ENCODE results near the gene HHAT. TPM values are rescaled to one million over a fixed set of nuclear protein-coding genes. Genes with fewer than 3 reads are reported as not detected.
A peak's percentile ranks its signal among the peaks of the same experiment; 100 is the strongest.

Gene HHAT
- total RNA-seq, 1 donor from 2014 or later, result 11.4 TPM

DNA sequence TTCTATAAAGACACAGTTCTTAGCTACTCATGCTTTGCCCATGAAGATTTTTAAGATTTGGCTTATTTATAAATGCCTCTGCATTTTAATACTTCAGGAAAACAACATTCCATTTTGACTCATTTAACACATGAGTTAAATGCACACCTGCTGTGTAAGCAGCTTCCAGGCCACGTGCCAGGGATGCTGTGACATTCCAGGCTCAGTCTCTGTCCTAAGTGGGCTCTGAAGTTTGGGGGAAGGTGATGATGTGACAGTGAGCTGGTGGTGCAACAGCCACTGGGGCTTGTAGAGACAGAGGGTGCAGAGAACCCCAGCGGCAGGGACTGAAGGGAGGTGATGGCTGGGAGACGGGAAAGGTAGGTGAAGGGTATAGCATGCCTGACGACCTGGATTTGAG, 40.7 kb downstream of the HHAT start:
- DNase-seq (ENCODE audit: low read depth) (no peak), FAIRE-seq (no peak)
- no peak overlapping the region for H3K4me3 Mint-ChIP-seq (ENCODE audit: unreplicated experiment)
- Histone ChIP-seq H3K27me3 (ENCODE audit: insufficient read depth, low read length) (peaks cover 4% of the 10 kb centered on the region), H3K9me3 (ENCODE audit: insufficient read depth, low read depth, low read length) (no peaks in the 10 kb centered on the region), H3K4me2 (ENCODE audit: low read length) (no peak overlapping the region), H3K79me2 (ENCODE audit: insufficient read depth, low read length) (no peaks in the 10 kb centered on the region), H3K4me3 (ENCODE audit: insufficient read depth, low read depth, low read length) (no peak overlapping the region), H3K9ac (ENCODE audit: low read length) (no peak overlapping the region), H3K27ac (ENCODE audit: low read depth, low read length) (no peak overlapping the region), H2AFZ (ENCODE audit: low read depth, low read length) (no peak overlapping the region), H4K20me1 (ENCODE audit: insufficient read depth, low read length) (no peaks in the 10 kb centered on the region), H3K4me1 (ENCODE audit: insufficient read depth, low read length) (peaks cover 5% of the 10 kb centered on the region), H3K36me3 (ENCODE audit: insufficient read depth, low read length) (no peaks in the 10 kb centered on the region)
- no peaks in the 10 kb centered on the region for H3K36me3 Mint-ChIP-seq (ENCODE audit: low read depth, unreplicated experiment)
- H3K27me3 Mint-ChIP-seq (ENCODE audit: low read depth, unreplicated experiment), result no peaks in the 10 kb centered on the region
- H3K9me3 Mint-ChIP-seq (ENCODE audit: unreplicated experiment), result no peaks in the 10 kb centered on the region
- TF ChIP-seq EZH2 (IDR thresholded peaks at IDR 0.05; ENCODE audit: insufficient read depth, low read length), result no peak
- no peak overlapping the region for H3K27ac Mint-ChIP-seq (ENCODE audit: unreplicated experiment)
- H3K4me1 Mint-ChIP-seq (ENCODE audit: low read depth, unreplicated experiment), result peaks cover 12% of the 10 kb centered on the region

DNA sequence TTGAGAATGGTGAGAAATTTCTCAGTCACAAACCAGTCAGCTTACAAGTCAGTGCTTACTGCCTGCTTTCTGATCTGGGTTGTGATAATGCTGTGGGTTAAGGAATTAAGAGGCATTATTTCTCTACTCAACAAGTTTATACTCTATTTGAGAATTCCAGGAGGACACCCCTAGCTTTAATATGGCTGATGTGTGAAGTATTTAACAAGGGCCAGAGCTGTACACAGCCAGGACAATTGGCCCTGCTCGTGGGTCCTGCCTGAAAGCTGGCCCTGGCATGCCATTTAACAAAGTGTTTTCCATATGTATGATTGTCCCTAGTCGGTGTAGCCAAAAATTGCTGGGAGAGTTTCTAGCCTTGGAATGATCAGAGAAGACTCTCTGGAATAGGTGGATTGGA, 43.2 kb downstream of the HHAT start:
- H3K9ac ChIP-seq (ENCODE audit: low read length), result no peak overlapping the region
- H3K4me1 ChIP-seq (ENCODE audit: insufficient read depth, low read length), result peaks cover 15% of the 10 kb centered on the region
- H3K27me3 Mint-ChIP-seq (ENCODE audit: low read depth, unreplicated experiment), result no peaks in the 10 kb centered on the region
- no peak overlapping the region for H3K27ac Mint-ChIP-seq (ENCODE audit: unreplicated experiment)
- H3K27me3 ChIP-seq (ENCODE audit: insufficient read depth, low read length), result peaks cover under 1% of the 10 kb centered on the region
- H3K4me3 ChIP-seq (ENCODE audit: insufficient read depth, low read depth, low read length), result no peak overlapping the region
- no peaks in the 10 kb centered on the region for H3K9me3 ChIP-seq (ENCODE audit: insufficient read depth, low read depth, low read length)
- TF ChIP-seq EZH2 (IDR thresholded peaks at IDR 0.05; ENCODE audit: insufficient read depth, low read length), result no peak
- TF ChIP-seq, protein P1, sequence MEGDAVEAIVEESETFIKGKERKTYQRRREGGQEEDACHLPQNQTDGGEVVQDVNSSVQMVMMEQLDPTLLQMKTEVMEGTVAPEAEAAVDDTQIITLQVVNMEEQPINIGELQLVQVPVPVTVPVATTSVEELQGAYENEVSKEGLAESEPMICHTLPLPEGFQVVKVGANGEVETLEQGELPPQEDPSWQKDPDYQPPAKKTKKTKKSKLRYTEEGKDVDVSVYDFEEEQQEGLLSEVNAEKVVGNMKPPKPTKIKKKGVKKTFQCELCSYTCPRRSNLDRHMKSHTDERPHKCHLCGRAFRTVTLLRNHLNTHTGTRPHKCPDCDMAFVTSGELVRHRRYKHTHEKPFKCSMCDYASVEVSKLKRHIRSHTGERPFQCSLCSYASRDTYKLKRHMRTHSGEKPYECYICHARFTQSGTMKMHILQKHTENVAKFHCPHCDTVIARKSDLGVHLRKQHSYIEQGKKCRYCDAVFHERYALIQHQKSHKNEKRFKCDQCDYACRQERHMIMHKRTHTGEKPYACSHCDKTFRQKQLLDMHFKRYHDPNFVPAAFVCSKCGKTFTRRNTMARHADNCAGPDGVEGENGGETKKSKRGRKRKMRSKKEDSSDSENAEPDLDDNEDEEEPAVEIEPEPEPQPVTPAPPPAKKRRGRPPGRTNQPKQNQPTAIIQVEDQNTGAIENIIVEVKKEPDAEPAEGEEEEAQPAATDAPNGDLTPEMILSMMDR (IDR thresholded peaks at IDR 0.05; ENCODE audit: insufficient read depth, low read depth, low read length), result no peak
- no peaks in the 10 kb centered on the region for H3K36me3 Mint-ChIP-seq (ENCODE audit: low read depth, unreplicated experiment)
- H3K9me3 Mint-ChIP-seq (ENCODE audit: unreplicated experiment), result no peaks in the 10 kb centered on the region
- H4K20me1 ChIP-seq (ENCODE audit: insufficient read depth, low read length), result no peaks in the 10 kb centered on the region
- no peak overlapping the region for H3K4me3 Mint-ChIP-seq (ENCODE audit: unreplicated experiment)
- no peak overlapping the region for H3K4me2 ChIP-seq (ENCODE audit: low read length)
- H3K36me3 ChIP-seq (ENCODE audit: insufficient read depth, low read length), result no peaks in the 10 kb centered on the region
- H3K4me1 Mint-ChIP-seq (ENCODE audit: low read depth, unreplicated experiment), result peaks cover 12% of the 10 kb centered on the region
- no peak for FAIRE-seq
- no peak for DNase-seq (ENCODE audit: low read depth)
- no peak overlapping the region for H3K27ac ChIP-seq (ENCODE audit: low read depth, low read length)
- H3K79me2 ChIP-seq (ENCODE audit: insufficient read depth, low read length), result no peaks in the 10 kb centered on the region
- no peak overlapping the region for H2AFZ ChIP-seq (ENCODE audit: low read depth, low read length)

DNA sequence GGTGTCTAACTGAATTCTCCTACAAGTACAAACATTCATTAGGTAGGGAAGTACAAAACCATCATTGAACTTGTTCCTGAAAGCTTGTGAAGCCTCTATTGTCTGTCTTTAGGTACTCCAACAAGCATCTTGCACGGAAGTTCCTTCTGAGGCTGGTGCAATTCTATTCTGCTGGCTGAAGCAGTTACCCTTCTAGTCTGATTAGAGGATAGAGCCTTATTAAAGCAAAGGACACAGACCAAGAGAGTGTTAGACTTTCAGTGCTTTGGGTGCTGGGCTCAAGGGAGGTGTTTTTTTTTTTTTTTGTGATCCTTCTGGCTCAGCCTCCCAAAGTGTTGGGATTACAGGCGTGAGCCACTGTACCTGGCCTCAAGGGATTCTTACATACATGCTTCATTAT, 43.8 kb downstream of the HHAT start:
- Histone ChIP-seq H3K36me3 (ENCODE audit: insufficient read depth, low read length) (no peaks in the 10 kb centered on the region), H3K4me3 (ENCODE audit: insufficient read depth, low read depth, low read length) (no peak overlapping the region), H3K9me3 (ENCODE audit: insufficient read depth, low read depth, low read length) (no peaks in the 10 kb centered on the region), H3K4me1 (ENCODE audit: insufficient read depth, low read length) (peaks cover 21% of the 10 kb centered on the region), H4K20me1 (ENCODE audit: insufficient read depth, low read length) (no peaks in the 10 kb centered on the region), H3K27me3 (ENCODE audit: insufficient read depth, low read length) (no peaks in the 10 kb centered on the region), H2AFZ (ENCODE audit: low read depth, low read length) (no peak overlapping the region), H3K4me2 (ENCODE audit: low read length) (no peak overlapping the region), H3K27ac (ENCODE audit: low read depth, low read length) (no peak overlapping the region), H3K79me2 (ENCODE audit: insufficient read depth, low read length) (no peaks in the 10 kb centered on the region), H3K9ac (ENCODE audit: low read length) (no peak overlapping the region)
- DNase-seq (ENCODE audit: low read depth), result no peak
- H3K4me1 Mint-ChIP-seq (ENCODE audit: low read depth, unreplicated experiment), result peaks cover 14% of the 10 kb centered on the region
- H3K4me3 Mint-ChIP-seq (ENCODE audit: unreplicated experiment), result no peak overlapping the region
- no peak for FAIRE-seq
- TF ChIP-seq, protein P1 (IDR thresholded peaks at IDR 0.05; ENCODE audit: insufficient read depth, low read depth, low read length), result no peak
- TF ChIP-seq EZH2 (IDR thresholded peaks at IDR 0.05; ENCODE audit: insufficient read depth, low read length), result no peak
- H3K9me3 Mint-ChIP-seq (ENCODE audit: unreplicated experiment), result no peaks in the 10 kb centered on the region
- H3K36me3 Mint-ChIP-seq (ENCODE audit: low read depth, unreplicated experiment), result no peaks in the 10 kb centered on the region
- H3K27ac Mint-ChIP-seq (ENCODE audit: unreplicated experiment), result peak overlapping the region; percentile 9
- no peaks in the 10 kb centered on the region for H3K27me3 Mint-ChIP-seq (ENCODE audit: low read depth, unreplicated experiment)
